Cortex of kidney (tissue), 1 donor: ENCODE data around the gene GFI1B.
"Not testable (repeated sequence)": the region's sequence is repeated elsewhere in the genome, so short reads cannot be mapped to it uniquely, and the experiment has no call there.

Source experiments
- DNase-seq: peaks from one replicate; lab custom pipeline; 2025; lab: John Stamatoyannopoulos, UW

The GFI1B gene

DNA sequence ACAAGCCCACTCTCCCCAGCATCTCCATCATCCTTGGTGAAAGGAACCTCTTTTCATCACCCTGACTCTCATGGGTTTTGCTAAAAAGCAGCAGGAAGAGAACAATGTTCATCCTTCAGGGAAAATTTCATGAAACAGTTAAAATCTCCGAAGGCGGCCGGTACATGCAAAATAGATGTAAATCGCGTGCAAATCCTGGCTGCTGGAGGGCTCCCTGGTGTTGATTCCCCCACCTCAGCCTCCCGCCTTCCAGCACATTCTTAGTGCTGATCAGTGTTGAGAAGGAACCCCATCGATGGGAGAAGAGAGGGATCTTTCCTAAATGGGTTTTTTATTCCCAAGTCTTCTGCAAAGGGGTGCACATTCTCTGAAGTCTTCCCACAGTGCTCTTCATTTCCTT lies 8.7 kb upstream of the GFI1B start:
- DNase-seq, result no peak

DNA sequence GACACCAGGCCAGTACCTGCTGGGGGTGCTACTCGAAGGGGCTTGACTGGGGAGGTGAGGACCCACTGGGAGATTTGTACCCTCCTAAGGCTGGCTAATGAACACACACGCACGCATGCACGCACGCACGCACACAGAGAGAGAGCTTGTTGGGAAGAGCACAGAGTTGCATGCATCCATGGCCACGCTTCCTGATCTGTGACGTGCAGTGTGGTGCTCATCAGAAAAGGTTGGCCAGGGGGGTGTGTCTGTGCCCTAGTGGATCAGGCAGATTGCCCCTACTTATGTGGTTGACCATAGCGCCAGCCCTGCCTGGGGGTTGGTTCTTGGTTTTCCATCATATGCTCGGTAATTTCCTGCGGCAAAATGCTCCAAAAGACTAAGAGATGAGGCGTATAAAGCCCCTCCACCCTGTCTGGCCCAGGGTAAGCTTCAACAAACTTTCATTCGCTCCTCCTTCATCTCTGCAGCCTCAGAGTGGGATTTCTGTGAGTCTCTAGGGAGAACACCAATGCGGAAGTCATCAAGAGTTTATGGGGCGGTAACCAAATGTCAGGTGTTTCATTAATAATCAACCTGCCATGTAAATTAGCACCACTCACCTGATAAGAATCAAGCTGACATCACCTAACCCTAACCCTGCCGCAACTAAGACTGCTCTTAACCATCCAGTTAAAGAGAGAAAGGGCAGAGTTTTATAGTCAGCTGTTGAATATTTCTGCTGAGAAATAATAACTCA lies 8.0 kb upstream of the GFI1B start:
- DNase-seq, result no peak

DNA sequence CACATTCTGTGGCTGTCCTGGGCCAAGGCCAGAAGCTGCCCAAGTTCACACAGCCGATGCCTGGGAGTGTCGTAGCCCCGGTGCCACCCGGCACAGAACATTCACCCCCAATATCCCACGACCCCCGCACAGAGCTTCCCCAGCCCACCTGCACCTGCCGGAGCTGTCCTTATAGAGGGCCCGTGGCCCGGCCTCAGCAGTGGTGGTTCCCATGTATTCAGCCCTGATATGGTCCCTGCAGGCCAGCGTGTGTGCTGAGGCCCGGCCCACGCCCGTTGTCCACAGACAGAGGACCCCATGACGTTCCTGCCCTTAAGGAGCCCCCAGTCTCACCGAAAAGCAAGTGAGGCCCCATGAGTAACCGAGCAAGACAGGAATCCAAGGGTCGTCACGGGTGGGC lies 5.3 kb upstream of the GFI1B start:
- no peak for DNase-seq

DNA sequence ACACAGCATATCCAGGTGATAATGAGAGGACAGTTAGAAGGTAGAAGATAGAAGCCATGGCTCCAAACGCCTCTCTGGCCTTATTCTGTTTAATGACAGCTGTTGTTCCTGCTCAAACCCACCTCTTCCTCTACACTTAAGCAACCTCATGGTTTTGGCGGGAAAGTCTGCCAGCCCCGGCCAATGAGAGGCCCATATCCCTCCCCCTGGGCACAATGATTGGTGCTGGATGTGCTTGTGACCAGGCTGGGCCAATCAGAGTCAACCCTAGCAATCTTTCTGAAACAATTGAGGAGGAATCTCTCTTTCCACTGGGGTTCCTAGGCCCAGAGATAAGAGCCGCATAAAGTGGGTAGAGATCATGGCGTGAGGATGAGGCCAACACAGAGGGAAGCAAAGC lies 4.8 kb upstream of the GFI1B start:
- no peak for DNase-seq

DNA sequence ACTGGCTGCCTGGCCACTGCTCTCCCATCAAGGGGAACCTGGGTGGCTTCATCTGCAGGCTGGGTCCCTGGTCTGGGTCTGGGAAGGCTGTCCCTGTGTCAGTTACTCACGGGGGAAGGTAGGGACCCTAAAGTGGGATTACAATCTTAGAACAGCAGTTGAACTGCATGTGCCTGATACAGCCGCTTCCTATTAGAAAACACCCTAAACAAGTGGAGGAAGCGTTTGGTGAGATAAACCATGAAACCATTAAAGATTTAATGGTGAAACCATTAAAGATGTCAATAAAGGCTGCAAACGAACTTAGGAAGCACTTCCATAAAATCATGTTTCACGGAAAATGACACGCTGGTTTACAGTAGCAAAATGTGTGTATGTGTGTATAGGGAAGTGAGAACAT lies 2.5 kb upstream of the GFI1B start:
- DNase-seq, result no peak

DNA sequence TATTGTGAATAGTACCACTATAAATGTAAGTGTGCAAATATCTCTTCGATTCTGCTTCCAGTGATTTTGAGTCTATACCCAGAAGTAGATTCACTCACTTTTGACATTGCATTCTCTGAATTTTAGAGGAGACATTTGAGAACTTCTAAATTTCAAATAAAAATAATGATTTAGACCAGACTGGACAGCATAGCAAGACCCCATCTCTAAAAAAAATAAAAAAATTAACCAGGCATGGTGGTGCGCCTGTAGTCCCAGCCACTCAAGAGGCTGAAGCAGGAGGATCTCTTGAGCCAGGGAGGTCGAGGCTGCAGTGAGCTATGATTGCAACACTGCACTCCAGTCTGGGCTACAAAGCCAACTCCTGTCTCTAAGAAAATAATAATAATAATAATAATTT lies 1.9 kb upstream of the GFI1B start:
- no peak for DNase-seq

DNA sequence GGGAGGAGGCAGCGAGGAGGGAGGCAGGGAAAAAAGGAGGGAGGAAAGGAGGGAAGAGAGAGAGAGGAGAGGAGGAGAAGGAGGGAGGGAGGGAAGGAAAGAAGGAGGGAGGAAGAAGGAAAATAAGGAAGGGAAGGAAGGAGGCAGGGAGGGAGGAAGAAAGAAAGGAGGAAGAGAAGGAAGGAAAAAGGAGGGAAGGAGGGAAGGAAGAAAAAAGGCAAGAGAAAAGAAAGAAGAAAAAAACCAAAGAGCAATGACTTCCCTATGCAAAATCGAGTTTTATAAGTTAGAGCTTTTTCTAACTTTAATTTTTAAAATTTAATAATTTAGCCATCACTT lies 413 bp upstream of the GFI1B start:
- DNase-seq, result no peak

DNA sequence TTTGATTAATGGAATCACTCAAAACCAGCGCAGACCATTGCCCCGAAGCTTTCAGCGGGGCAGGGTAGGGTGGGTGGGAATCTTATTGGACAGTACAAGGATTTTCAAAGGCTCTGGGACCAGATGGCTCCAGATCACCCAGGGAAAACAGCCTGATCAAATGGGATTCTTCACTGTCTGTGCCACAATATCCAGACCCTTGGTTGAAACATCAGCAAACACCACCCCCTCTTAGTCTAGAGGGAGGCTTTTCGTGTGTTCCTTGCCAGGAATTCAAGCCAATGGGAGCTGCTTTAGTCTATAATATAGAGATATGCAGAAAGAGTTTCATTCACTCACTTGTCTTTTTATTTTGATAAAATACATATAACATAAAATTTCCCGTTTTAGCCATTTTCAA lies 1.7 kb downstream of the GFI1B start:
- DNase-seq, result no peak

DNA sequence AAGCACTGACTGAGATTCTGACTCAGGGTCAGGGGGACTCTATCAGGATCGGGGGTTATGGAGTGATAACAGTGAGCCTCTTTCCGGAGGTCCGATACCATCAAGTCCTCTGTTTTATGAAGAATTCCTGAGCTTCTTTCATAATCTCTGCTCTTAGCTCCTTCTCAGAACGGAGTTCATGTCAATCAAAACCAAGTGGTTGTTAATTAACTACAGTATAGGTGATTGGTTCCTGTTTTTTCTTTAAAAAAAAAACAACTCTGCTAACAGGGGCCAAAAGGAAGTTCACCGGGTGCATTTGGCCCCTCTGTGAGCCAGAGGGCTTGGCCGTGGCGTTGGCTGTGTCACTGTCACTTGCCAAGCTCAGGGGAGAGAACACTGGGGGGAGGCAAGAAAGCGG lies 4.0 kb downstream of the GFI1B start:
- DNase-seq, result no peak

DNA sequence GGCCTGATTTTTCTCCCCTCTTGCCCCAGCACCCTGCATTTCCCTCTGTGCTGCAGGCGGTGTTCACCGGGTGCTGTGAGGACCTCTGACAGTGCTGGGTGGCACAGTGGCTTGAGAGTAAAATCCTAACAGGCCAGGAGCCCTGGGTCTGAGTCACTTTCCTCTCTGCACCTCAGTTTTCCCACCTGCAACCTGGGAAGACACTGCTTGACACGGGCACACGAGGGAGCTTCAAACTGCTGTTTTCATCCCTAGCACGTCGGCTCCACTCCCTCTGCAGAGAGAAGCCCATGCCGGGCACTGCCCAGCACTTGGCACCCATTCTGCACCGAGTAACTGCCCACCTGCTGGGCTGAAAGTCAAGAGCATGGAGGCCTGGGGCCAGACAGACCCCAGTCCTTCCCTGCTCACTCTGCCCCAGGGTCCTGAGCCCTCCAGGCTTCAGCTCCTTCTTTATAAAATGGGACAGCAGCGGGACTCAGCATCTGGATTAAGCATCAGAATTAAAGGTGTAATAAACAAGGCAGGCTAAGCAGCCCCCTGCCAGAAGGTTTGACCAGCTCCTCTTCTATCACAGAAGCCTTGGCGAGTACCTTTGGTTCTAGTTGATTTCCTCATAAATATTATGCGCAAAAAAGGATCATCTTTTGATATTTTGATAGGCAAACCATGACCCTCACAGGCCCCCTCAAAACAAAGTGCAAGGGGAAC lies 5.2 kb downstream of the GFI1B start:
- DNase-seq, result no peak

DNA sequence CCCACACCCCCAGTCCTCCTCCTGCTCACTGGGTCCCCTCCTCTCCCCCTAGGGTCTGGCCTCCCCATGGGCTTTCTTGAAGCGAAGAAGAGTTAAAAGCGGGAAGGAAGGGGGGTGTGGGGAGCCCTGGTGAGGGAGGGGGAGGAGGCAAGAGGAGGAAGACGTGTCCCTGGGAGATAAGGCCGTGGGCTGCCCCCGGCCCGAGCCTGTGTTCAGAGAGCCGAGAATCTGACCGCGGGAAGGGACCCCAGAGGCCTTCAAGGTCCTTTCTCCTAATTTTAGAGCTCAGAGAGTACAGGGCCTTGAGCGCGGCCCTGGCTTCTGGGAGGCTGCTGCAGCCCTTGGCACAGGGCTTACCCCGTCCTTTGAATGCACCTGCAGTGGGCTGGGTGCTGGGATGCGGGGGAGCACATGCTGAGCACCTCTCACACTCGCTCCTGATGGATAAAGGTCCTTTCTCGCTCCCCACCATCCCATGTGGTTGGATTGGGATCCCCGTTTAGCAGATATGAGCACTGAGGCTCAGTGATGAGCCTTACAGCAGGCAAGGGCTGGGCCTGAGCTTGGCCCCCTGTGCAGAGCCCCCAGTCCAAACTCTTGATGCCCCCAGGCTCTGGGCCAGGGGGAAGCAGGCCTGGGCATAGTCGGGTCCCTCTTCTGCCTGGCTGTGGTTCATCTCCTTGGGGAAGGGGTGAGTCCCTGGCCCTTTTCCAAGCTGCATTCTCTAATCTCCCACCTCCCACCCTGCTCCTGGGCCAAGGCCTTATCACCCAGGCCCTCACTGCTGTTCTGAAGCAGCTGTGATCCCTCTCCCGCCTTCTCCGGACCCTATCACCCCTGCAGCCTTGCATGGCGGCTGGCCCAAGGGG lies 5.9 kb downstream of the GFI1B start:
- no peak for DNase-seq

DNA sequence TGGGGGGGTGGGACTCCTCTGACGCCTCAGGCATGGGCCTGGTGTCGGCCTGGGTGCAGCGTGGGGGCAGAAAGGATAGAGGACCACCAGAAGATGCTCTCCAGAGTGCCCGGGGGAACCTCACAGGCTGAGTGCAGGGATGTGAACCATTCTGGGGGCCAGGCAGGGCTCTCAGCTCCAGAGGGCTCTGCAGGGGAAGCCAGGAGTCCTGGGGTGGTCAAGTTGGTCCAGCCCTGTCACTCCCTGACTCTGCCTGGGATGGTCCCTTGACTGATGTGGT lies 6.5 kb downstream of the GFI1B start:
- DNase-seq, result no peak

DNA sequence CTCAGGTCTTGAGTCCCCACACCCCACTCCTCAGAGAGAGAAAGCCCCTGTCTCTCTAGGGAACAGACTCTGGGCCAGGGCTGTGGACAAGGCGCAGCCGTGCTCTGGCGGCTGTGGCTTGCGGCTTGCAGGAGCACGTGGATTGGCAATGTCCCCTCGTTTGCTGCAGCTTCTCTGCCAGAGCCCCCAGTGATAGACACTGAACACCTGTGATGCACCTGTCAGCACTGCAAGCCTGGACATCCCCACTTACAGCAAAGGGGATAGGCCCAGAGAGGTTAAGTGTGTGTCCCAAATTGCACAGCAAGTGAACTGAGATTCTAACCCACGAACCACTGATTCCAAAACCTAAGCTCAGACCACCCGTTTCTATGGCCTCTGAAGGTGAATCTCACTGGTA lies 7.0 kb downstream of the GFI1B start:
- DNase-seq, result no peak

DNA sequence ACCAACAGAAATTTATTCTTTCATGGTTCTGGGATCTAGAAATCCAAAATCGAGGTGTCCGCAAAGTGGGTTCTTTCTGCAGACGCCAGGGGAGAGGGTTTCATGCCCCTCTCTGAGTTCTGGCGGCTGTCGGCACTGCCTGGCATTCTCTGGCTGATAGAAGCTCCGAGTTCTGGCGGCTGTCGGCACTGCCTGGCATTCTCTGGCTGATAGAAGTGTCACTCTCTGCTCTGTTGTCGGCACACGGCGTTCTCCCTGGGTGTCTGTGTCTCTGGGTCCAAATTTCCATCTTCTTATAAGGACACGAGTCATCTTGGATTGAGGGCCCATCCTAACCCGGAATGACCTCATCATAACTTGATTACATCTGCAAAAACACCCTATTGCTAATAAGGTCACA lies 7.6 kb downstream of the GFI1B start:
- DNase-seq, result no peak

DNA sequence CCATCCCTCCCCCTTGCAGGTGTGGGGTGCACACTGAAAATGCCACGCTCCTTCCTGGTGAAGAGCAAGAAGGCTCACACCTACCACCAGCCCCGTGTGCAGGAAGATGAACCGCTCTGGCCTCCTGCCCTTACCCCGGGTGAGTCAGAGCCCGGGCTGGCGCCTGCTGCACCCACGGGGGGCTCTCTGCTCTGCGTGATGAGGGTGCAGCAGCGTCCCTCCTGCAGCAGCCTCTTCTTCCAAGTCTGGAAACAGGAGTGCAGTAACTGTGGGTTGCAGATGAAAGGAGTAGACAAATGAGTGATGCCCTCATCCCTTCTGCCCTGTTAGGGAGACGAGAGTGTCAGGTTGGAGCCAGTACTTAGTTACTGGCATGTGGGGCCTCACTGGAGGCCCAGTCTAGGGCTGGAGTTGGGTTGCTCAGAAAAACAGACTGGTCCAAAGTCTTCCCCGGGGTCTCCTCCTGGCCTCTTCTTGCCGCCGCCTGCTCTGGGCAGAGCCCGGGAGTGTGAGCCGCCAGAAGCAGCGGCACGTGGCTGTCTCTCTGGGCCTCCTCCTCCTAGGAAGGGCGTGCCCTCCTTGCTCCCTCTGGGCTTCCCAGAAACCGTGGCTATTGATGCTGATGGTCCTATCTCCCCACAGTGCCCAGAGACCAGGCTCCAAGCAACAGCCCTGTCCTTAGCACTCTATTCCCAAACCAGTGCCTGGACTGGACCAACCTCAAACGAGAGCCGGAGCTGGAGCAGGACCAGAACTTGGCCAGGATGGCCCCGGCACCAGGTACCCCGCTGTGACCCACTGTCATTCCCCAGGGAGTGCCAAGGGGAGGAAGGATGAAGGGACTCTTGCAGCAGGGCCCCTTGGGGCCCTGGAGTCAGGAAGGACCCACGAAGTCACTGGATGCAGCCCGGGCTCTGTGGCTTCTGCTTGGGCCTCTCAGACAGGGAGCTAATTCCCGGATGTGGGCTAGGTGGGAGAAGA lies 8.4 kb downstream of the GFI1B start:
- no peak for DNase-seq

DNA sequence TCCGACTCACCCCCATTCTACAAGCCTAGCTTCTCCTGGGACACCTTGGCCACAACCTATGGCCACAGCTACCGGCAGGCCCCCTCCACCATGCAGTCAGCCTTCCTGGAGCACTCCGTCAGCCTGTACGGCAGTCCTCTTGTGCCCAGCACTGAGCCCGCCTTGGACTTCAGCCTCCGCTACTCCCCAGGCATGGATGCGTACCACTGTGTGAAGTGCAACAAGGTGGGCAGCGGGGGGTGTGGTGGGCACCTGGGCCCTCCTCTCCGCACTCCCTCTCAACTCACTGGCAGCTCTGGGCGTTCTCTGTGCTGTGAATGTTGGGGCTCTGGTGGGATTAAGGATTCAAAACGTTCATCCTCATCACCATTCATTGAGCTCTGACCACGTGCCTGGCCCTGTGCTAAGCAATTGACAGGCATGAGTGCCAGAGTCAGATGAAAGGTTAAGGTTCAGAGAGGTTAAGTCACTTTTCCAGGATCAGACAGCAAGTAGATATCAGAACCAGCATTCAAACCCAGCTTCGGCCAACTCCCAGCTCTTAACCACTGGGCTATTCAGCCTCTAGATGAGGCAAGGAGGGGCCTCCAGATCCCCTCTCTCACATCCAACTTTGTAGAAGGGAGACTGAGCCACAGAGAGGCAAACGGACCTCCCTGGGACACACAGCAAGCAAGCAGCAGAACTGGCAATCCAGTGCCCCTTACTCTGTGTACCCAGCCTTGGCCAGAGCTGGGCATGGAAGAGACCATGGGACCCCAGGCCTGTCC lies 9.9 kb downstream of the GFI1B start:
- DNase-seq, result no peak

DNA sequence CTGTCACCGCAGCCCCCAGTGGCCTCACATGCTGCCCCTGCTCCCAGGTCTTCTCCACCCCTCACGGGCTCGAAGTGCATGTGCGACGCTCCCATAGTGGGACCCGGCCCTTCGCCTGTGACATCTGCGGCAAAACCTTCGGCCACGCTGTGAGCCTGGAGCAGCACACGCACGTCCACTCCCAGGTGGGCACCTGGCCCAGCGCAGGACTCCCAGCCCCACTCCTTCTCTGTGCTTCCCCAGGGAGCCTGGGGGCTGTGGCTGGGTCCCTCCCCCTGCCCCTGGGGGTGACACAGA lies 10.5 kb downstream of the GFI1B start:
- DNase-seq, result no peak

DNA sequence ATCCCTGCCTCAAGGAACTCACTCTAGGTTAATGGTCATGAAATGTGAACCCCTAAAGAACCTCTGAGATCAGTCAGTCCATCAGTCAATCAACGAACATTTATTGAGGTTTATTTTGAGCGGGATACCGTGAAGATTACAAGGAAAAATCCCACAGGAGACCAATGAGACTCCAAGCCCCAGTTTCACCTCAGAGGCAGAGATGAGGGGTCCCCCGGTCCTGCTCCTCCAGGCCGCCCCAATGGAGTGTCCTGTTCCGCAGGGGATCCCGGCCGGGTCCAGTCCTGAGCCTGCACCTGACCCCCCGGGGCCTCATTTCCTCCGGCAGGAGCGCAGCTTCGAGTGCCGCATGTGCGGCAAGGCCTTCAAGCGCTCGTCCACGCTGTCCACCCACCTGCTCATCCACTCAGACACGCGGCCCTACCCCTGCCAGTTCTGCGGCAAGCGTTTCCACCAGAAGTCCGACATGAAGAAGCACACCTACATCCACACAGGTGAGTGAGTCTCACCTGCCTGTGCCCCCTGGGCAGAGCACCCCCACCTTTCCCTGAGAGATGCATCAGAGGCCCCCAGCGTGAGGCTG lies 11.0 kb downstream of the GFI1B start:
- DNase-seq, result no peak

DNA sequence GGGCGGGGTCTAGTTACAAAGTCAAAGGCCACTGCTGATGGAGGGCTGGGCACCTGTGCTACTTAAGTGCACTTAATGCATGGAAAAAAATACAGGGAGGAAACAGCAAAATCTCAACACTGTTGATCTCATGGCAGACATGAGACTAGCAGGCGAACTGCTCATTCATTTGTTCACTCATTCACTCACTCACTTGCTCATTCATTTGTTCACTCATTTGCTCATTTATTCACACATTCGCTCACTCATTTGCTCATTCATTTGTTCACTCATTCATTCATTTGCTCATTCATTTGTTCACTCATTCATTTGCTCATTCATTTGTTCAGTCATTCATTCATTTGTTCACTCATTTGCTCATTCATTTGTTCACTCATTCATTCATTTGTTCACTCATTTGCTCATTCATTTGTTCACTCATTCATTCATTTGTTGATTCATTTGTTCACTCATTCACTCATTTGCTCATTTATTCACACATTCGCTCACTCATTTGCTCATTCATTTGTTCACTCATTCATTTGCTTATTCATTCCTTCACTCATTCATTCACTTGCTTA lies 11.6 kb downstream of the GFI1B start:
- DNase-seq, result not testable (repeated sequence)

DNA sequence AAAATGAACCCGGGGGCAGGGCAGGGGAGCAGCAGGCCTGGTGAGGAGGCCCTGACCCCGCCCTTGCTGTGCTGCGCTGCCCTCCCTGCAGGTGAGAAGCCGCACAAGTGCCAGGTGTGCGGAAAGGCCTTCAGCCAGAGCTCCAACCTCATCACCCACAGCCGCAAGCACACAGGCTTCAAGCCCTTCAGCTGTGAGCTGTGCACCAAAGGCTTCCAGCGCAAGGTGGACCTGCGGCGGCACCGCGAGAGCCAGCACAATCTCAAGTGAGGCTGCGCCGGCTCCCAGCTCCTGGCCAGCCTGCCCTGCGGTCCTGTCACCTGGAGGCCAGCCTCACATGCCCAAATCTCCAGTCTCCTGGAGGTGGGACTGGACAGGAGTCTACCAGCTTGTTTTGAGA lies 12.3 kb downstream of the GFI1B start:
- no peak for DNase-seq
